ENCODE results near the gene HYOU1.
"Not testable (repeated sequence)": the region's sequence is repeated elsewhere in the genome, so short reads cannot be mapped to it uniquely, and the experiment has no call there.

The HYOU1 gene, protein sequence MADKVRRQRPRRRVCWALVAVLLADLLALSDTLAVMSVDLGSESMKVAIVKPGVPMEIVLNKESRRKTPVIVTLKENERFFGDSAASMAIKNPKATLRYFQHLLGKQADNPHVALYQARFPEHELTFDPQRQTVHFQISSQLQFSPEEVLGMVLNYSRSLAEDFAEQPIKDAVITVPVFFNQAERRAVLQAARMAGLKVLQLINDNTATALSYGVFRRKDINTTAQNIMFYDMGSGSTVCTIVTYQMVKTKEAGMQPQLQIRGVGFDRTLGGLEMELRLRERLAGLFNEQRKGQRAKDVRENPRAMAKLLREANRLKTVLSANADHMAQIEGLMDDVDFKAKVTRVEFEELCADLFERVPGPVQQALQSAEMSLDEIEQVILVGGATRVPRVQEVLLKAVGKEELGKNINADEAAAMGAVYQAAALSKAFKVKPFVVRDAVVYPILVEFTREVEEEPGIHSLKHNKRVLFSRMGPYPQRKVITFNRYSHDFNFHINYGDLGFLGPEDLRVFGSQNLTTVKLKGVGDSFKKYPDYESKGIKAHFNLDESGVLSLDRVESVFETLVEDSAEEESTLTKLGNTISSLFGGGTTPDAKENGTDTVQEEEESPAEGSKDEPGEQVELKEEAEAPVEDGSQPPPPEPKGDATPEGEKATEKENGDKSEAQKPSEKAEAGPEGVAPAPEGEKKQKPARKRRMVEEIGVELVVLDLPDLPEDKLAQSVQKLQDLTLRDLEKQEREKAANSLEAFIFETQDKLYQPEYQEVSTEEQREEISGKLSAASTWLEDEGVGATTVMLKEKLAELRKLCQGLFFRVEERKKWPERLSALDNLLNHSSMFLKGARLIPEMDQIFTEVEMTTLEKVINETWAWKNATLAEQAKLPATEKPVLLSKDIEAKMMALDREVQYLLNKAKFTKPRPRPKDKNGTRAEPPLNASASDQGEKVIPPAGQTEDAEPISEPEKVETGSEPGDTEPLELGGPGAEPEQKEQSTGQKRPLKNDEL

DNA sequence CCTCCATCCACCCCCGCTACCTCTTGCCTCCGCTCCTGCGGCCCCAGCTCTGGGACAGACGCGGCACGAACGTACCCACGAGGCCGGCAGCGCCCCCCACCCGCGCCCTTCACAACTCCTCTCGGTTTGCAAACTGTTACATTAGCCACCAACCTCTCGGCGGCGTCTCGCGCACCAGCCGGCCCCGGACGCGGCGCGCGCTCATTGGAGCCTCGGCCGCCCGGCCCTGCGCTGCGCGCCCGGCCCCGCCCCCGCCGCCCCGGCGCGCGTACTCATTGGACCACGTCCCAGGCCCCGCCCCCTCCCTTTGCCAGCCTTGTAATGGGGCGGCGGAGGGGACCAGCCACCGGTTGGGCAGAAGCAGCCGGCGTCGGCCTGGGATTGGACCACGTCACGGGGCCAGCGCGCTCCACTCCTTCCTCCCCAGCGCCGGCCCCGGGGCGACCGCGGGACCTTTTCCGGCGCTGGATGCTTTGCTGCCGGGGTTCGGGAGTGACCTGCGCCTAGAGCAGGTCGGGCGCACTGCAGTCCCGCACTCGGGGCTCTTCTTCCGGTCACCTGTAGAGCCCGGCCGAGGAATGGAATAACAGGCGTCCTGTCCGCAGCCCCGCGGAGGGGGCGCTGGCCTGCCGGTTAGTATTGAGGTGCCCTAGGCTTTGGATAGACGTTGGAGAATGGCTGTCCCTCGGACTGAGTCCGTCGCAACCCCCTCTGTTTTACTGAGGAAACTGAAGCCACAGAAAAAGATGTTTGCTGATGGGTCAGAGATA lies at the start of gene HYOU1:
HYOU1 (minus strand) TSS at position 206 of the 770 bp plus-strand sequence. CDS start 1,045 bp downstream, outside the sequence.
- DNase-seq (ENCODE audit: low read depth in 2 of 2): peak; percentile 96 to 98

DNA sequence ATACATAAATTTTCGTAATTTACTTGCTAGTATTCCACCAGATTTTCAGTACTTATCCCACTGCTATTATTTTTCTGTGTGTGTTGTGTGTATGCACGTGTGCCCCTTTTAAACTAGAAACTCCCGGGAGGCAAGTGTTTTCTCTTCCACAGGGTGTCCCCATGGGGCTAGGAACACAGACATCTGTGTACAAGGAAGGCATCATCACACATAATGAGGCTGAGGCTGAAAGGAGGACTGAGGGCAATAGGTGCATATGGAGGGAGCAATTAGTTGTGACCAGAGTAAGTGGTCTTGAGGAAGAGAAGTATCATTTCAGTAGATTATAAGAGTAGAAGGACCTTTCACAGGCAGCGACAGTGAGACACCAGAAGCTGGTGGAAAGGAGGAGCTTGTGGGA lies 46.8 kb upstream of the HYOU1 start:
- no peak for DNase-seq (ENCODE audit: low read depth in 2 of 2)

DNA sequence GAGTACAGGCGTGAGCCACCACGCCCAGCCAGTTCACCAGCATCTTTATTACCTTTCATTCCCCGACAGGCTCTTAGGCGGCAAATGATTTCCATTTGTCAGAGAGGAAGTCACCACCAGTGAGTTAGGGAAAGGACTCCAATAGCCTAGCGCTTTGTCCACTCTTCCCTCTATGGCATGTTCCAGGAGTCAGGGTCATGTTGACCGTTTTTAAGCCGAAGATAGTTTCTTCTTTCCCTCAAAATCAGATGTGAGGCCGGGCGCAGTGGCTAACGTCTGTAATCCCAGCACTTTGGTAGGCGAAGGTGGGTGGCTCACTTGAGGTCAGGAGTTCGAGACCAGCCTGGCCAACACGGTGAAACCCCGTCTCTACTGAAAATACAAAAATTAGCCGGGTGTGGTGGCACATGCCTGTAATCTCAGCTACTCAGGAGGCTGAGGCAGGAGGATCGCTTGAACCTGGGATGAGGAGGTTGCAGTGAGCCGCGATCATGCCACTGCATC lies 46.2 kb upstream of the HYOU1 start:
- not testable (repeated sequence) for DNase-seq (ENCODE audit: low read depth in 2 of 2)

DNA sequence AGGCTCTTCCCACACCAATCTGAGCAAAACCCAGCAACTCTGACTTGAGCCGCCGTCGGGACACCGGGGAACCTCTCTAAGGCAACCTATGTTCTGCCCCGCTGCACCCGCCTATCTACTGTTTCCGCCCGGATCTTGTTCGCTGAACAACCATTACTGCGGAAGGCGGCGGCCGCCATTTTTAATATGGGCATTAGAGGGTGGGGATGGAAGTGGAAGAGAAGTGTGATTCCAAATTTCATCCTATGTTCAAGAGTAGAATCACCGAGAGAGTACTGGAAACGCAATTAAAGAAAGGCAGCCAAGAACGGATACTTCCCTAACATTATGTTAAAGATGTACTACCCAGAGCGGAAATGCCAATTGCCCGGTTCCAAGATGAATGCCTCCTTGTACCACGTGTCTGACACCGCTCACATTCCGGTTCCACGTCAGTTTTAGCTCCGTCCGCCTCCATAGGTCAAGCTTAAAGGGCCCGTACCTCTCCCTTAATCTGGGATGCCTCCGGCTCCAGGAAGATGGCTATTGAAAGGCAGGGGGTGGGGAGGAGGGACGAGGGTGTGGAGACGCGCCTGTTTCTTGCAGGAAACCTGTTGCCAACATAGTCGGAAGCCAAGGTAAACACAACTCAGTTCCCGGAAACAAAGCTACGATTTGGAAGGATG lies 44.9 kb upstream of the HYOU1 start, which contains the start of gene DPAGT1:
DPAGT1 (minus strand) TSS at position 95 of the 665 bp plus-strand sequence. CDS start 198 bp downstream, outside the sequence.
- DNase-seq (ENCODE audit: low read depth in 2 of 2): peak; percentile 69 to 74

DNA sequence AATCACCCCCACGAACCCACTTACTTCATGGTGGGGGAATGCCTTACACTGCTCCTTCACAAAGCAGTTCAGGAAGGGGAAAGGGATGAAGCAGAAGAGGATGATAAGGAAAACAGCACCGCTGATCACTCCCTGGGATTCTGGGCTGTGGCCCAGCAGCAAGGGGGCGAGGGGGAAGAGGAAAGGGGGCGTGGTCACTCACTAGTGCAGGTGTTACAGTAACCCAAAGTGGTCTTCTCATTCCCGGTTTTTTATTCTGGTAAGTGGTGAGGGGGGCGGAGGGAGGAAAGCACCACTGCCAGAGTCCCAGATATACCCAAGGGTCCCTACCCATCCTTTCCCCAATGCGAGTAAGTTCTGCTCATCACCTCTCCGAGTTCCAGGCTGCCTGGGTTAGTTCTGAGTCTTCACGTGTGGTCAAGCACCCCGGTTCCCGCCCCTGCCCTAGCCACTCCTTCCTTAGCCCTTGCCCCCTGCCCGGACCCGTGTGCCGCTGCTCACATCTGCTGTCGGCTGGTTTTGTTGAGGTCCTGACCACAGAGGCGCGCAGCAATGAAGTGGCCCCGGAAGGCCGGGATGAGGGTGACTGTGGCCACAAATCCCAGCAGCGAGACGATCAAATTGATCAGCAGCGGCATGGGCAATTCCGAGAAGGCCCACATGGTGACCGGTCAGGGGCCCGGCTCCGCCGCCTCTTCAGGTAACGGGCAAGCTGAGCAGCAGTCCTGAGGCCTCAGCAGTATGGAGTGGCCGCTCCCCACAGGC lies 44.2 kb upstream of the HYOU1 start:
- no peak for DNase-seq (ENCODE audit: low read depth in 2 of 2)

DNA sequence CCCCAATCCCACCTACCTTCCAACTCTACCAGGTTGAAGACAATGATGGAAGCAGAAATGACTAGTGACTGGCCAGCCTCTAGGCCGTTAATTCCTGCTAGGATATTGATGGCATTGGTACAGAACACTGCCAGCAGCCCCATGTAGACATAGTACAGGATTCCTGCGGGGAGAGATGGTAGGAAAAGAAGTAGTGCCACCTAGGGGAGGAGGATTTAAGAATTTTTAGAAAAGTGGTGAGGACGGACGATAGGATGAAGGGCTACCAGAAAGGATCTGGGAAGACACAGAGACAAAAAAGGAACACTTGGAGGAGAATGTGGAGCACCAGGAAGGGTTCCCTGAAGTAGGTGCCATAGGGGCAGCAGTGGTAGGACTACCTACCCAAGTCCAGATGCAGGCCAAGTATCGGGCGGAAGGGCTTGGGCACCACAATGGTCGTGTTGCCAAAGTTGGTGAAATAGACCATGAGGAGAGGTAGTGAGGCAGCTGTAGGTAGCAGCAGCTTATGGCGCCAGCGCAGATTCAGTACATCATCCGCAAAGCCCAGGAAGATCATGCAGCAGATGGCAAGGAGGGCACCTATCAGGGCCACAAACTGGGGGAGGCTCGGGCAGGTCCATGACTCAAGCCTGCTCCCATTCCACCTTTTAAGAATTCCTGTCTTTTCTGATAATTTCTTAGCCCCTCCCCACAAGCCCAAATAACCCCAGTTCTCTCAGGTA lies 43.4 kb upstream of the HYOU1 start:
- no peak for DNase-seq (ENCODE audit: low read depth in 2 of 2)

DNA sequence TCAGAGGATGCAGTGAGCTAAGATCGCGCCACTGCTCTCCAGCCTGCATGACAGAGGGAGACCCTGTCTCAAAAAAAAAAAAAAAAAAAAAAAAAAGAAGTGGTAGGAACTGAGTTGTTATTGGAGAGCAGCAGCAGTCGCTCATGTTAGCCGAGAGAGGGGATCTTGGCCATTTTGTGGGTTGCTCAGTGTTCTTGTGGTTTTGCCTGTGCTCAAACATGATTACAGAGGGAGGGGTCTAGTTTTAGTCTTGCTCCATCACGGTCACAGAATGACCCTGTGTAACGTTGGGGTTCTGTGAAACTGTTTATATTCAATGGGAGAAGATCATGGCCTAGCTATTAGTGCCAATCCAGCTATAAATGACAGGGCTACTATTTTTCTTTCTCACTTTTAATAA lies 42.7 kb upstream of the HYOU1 start:
- DNase-seq (ENCODE audit: low read depth in 2 of 2): no peak

DNA sequence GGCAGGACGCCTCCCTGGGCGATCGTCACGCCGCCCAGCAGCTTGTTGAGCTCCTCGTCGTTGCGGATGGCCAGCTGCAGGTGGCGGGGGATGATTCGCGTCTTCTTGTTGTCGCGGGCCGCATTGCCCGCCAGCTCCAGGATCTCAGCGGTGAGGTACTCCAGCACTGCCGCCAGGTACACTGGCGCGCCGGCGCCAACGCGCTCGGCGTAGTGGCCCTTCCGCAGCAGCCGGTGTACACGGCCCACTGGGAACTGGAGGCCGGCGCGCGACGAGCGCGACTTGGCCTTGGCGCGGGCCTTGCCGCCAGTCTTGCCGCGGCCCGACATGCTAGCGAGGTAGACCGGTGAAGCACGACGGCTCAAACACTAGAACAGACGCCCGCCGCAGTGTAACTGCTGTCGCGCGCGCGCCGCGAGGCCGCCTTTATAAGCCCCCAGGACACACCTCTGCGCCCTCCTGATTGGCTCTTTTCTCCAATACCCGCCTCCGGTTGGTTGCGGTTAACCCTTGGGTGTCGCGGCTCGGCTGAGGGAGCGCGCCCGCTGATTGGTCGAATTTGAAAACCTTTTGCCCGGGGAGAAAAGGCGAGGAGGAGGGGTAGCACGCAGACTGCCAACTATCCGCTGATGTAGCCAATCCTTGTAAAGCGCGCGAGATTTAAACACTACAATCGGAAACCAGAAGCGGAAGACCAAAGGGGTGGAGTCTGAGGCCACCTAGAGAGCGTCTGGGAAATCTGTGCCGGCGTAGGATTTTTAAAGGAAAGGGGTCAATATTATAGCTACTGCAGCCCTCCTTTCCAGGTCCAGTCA lies 38.3 kb upstream of the HYOU1 start:
- peak; percentile 99 for DNase-seq (ENCODE audit: low read depth in 2 of 2)

DNA sequence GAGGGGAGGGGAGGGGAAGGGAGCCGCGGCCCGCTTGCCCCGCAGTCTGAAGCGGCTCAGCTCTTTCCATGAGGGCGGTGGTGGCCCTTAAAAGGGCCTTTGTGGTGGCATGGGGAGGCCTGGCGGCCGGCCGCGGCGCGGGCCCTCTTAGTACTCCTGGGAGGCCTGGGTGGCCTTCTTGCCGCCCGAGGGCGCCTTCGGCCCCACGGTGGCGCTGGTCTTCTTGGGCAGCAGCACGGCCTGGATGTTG lies 37.7 kb upstream of the HYOU1 start:
- no peak for DNase-seq (ENCODE audit: low read depth in 2 of 2)

DNA sequence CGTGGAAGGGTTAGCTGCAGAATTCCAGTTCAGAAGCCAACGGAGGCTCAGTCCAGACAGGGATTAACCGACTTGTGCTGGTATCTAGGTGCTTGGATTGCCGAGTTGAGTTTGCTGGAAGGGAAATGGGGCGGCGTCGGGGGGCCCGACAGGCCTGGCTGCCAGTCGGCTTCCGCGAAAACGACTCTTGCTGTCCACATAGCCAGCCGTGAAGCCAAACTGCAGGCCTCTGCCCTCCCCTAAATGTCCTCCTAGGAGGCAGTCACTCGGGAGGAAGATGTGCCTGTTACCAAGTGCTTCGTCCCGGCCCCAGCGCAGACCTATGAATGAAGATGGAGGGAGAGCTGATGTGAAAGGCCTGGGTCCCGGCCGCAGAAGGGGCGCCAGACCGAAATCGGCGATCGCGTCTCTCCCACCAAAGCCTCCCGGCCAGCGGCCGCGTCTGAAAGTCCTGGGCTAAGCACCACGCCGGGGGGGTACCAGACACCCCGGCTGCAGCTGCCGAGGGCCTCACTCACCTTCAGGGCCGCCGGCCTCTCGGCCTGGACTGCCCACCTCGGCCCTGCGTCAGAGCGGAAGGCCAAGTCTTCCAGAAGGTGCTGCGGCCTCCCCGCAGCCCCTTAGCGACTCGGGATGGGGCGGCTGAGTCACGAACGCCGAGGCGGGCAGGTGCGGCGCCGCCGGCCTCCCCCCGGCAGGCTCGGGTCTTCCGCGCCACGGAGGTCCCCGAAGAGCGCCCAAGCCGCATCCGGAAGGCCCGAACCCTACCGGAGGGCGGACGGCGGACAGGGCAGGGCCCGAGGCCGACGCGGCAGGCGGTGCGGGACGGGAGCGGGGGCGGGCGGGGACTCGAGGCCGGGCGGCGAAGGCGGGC lies 37.2 kb upstream of the HYOU1 start:
- DNase-seq (ENCODE audit: low read depth in 2 of 2): no peak

DNA sequence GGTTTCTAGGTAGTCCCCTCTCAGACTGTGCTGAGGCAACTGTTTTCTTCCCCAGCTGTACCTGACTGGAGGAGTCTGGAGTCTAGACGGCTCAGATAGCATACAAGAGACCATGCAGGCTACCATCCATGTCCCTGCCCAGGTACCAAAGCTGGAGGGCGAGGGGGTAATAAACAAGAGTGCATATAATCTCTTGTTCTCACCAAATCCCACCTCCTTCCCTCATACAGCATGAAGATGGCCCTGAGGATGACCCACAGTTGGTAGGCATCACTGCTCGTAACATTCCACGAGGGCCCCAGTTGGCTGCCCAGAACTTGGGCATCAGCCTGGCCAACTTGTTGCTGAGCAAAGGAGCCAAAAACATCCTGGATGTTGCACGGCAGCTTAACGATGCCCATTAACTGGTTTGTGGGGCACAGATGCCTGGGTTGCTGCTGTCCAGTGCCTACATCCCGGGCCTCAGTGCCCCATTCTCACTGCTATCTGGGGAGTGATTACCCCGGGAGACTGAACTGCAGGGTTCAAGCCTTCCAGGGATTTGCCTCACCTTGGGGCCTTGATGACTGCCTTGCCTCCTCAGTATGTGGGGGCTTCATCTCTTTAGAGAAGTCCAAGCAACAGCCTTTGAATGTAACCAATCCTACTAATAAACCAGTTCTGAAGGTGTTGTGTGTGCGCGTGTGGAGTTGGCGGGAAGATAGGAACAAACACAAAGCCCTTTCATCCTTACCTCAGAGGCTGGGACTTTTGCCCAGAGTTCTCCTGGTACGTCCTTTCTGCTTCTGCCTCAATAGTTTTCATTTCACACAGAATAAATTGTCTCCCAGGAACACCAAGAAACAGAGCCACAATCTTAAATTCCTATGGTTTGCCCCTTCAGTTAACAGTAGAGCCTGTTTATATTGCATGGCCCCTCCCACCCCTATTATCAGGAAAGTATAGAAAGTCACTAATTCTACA lies 36.2 kb upstream of the HYOU1 start:
- no peak for DNase-seq (ENCODE audit: low read depth in 2 of 2)

DNA sequence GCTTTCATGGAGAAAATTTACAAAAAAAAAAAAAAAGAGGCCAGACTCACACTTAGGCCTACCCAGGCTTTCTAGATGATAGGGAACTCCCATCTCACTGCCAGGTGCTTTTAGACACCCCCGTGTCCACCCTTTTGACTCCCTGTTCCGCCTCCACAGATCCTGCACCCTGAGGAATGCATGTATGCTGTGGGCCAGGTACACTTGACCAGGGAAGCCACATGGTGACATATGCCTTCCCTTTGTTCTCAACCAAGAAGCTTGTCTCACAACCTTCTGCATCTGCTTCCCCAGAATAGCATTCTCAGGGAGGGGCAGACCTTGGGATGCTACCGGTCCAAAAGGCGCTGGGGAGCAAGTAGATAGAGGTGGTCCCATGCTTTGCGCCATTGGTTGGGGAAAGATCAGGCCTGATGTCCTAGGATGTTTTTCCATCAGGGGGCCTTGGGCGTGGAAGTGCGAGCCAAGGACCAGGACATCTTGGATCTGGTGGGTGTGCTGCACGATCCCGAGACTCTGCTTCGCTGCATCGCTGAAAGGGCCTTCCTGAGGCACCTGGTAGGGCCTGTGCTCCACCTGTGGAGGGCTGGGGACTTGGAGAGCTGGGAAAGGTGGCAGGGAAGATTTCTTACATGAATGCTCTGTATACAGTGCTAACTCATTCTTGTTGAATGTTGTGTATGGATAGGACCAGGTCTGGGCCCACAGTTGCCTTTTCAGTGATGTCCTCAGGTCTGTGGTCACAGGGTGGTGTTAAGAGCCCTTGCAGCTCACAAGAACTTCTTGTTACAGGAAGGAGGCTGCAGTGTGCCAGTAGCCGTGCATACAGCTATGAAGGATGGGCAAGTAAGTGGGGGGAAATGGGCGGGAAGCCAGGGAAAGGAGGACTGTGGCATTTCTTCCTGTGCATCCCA lies 35.2 kb upstream of the HYOU1 start:
- no peak for DNase-seq (ENCODE audit: low read depth in 2 of 2)

DNA sequence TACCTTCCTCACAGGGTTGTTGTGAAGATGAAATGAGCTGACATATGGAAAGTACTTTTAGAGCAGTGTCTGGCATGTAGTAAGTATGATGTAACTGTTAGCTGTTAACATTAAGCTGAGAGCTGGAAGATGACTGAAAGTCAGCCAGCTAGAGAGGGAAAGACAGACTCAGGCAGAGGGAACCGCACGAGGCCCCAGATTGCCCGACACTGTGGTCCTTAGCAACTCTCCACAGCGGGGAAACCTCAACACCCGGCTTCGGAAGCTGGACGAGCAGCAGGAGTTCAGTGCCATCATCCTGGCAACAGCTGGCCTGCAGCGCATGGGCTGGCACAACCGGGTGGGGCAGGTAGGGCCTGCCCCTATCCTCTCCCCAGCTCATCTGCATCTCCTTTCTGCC lies 34.2 kb upstream of the HYOU1 start:
- no peak for DNase-seq (ENCODE audit: low read depth in 2 of 2)

DNA sequence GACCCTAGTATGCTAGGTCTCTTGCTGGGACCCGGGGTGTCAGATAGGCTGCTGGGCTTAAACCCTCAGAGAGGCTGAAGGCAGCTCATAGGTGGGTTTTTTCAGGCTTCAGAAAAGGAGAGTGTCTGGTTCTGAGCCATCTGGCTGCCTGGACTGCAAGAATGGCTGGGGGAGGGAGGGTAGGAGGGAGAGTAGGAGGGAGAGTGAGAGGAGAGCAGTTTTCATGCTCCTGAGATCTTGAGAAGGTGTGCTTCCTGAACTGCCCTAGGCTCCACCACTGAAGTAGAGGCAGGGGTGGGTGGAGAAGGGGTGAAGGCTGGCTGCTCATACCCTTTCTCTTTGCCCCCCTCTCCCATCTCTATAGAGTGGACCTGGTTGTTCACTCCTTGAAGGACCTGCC lies 32.3 kb upstream of the HYOU1 start:
- DNase-seq (ENCODE audit: low read depth in 2 of 2): no peak

DNA sequence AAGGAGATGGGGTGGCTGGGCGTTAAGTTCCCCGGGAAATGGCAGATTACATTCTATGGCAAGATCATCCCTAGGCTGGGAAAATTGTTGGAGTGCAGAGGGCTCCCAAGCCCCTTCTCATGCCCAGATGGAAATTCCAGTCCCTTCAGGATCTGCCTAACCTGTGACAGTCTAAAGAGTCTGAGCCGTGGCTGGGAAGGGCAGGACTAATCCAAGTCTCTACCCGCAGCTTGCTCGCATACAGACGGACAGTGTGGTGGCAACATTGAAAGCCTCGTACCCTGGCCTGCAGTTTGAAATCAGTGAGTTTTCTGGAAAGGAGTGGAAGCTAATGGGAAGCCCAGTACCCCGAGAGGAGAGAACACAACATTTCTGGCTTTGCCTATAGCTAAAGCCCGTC lies 31.4 kb upstream of the HYOU1 start:
- DNase-seq (ENCODE audit: low read depth in 2 of 2): no peak
